Neural cell (in vitro differentiated cells): ENCODE results near the gene CPLX1. TPM values are rescaled to one million over a fixed set of nuclear protein-coding genes. Genes with fewer than 3 reads are reported as not detected.
A peak's percentile ranks its signal among the peaks of the same experiment; 100 is the strongest.

Experiments used
- H2AFZ ChIP-seq: fragments of 200-600, 300-800 bp; sonication (generic), shearing (Covaris generic); 2 replicates; pipeline ENCODE4 v1.6.0; 2014; ENCODE audit warnings: low read depth, mild to moderate bottlenecking, antibody characterized with exemption, low read length, moderate library complexity
- H3F3A ChIP-seq: fragments of 200-600 bp; shearing (Covaris generic); 2 replicates; pipeline ENCODE4 v1.6.1; 2016; ENCODE audit warnings: mild to moderate bottlenecking, moderate library complexity, mixed read lengths, antibody characterized with exemption, low read length; ENCODE audit not compliant: insufficient read depth, poor library complexity, severe bottlenecking
- H3K27ac ChIP-seq: fragments of 200-600, 300-800 bp; sonication (generic), shearing (Covaris generic); 2 replicates; pipeline ENCODE4 v1.5.1; 2014; ENCODE audit warnings: mild to moderate bottlenecking, low read length, moderate library complexity
- H3K27me3 ChIP-seq: fragments of 300-800, 200-600 bp; sonication (generic), shearing (Covaris generic); 2 replicates; pipeline ENCODE4 v1.6.0; 2014; ENCODE audit warnings: mild to moderate bottlenecking, low read depth, low read length, moderate library complexity; ENCODE audit not compliant: insufficient read depth
- H3K36me3 ChIP-seq: fragments of 300-800, 200-600 bp; sonication (generic), shearing (Covaris generic); 2 replicates; pipeline ENCODE4 v1.5.1; 2014; ENCODE audit warnings: mild to moderate bottlenecking, antibody characterized with exemption, low read length, moderate library complexity; ENCODE audit not compliant: insufficient read depth
- H3K4me2 ChIP-seq: fragments of 300-800, 200-600 bp; sonication (generic), shearing (Covaris generic); 2 replicates; pipeline ENCODE4 v1.6.0; 2014; ENCODE audit warnings: mild to moderate bottlenecking, low read length
- H3K4me3 ChIP-seq: fragments of 300-800, 200-600 bp; sonication (generic), shearing (Covaris generic); 2 replicates; pipeline ENCODE4 v1.5.1; 2014; ENCODE audit warnings: mild to moderate bottlenecking, low read length, moderate library complexity
- H3K79me2 ChIP-seq: fragments of 200-600 bp; shearing (Covaris generic); replicated peaks from 2 replicates; pipeline ENCODE4 v1.6.0; 2014; ENCODE audit warnings: mild to moderate bottlenecking, low read length, moderate library complexity; ENCODE audit not compliant: insufficient read depth
- H3K9ac ChIP-seq: fragments of 300-800, 200-600 bp; sonication (generic), shearing (Covaris generic); 2 replicates; pipeline ENCODE4 v1.6.1; 2016; ENCODE audit warnings: mild to moderate bottlenecking, low read length, mixed read lengths
- H3K9me2 ChIP-seq: fragments of 200-600 bp; shearing (Covaris generic); 2 replicates; pipeline ENCODE4 v1.6.1; 2016; ENCODE audit warnings: mild to moderate bottlenecking, low read length, mixed read lengths; ENCODE audit not compliant: insufficient read depth
- H3K9me3 ChIP-seq: fragments of 200-600, 300-800 bp; sonication (generic), shearing (Covaris generic); 2 replicates; pipeline ENCODE4 v1.6.1; 2016; ENCODE audit warnings: mild to moderate bottlenecking, mixed run types, low read length, moderate library complexity, mixed read lengths
- H4K20me1 ChIP-seq: fragments of 200-600 bp; shearing (Covaris generic); 2 replicates; pipeline ENCODE4 v1.6.1; 2016; ENCODE audit warnings: mild to moderate bottlenecking, mixed run types; ENCODE audit not compliant: insufficient read depth
- EZH2 ChIP-seq: fragments of 200-600, 300-800 bp; shearing (Covaris generic), sonication (generic); IDR thresholded peaks from 2 replicates; pipeline ENCODE4 v1.6.1; 2014; ENCODE audit warnings: antibody characterized with exemption, low read length, borderline replicate concordance, mild to moderate bottlenecking; ENCODE audit not compliant: insufficient read depth, poor library complexity, severe bottlenecking
- MXI1 ChIP-seq: fragments of 450-650 bp; conservative IDR thresholded peaks from 2 replicates; pipeline ENCODE4 v1.6.1; 2014; ENCODE audit warnings: antibody characterized with exemption, mild to moderate bottlenecking; ENCODE audit not compliant: poor library complexity, severe bottlenecking
- REST ChIP-seq: IDR thresholded peaks from 2 replicates; pipeline ENCODE4 v1.6.1; 2012; ENCODE audit warnings: borderline replicate concordance
- SMC3 ChIP-seq: fragments of 450-650 bp; conservative IDR thresholded peaks from 2 replicates; pipeline ENCODE4 v1.6.1; 2014; ENCODE audit warnings: antibody characterized with exemption, mild to moderate bottlenecking, moderate library complexity; ENCODE audit not compliant: poor library complexity
- TAF1 ChIP-seq: IDR thresholded peaks from 2 replicates; pipeline ENCODE4 v1.6.1; 2012; ENCODE audit warnings: low read depth
- polyA plus RNA-seq: library from polyadenylated mRNA; depleted of rRNA; stranded (reverse); fragments of >200 nt; gene quantifications from 2 replicates; pipeline ENCODE4 v1.2.3, GENCODE V29; 2014
- TF ChIP-seq, protein P1 (sequence below): fragments of 450-650 bp; IDR thresholded peaks from 2 replicates; pipeline ENCODE4 v1.5.1; 2014; ENCODE audit warnings: antibody characterized with exemption, mild to moderate bottlenecking, moderate library complexity; ENCODE audit not compliant: poor library complexity, severe bottlenecking

CPLX1 gene
- polyA plus RNA-seq, 1 donor from 2014 or later, result 7.6 TPM

GRCh38 chr4:786074-786741, 39.7 kb downstream of the CPLX1 start:
- no peaks in the 10 kb centered on the region for H3K9me2 ChIP-seq
- H3K9me3 ChIP-seq, result no peaks in the 10 kb centered on the region
- no peak overlapping the region for H3K4me2 ChIP-seq
- H3F3A ChIP-seq, result no peaks in the 10 kb centered on the region
- peaks cover 32% of the 10 kb centered on the region for H3K27me3 ChIP-seq
- H3K4me3 ChIP-seq, result peak overlapping the region; percentile 35
- no peaks in the 10 kb centered on the region for H4K20me1 ChIP-seq
- no peak overlapping the region for H3K27ac ChIP-seq
- H2AFZ ChIP-seq, result no peak overlapping the region
- TF ChIP-seq REST (no peak), MXI1 (no peak)
- TF ChIP-seq, protein P1, sequence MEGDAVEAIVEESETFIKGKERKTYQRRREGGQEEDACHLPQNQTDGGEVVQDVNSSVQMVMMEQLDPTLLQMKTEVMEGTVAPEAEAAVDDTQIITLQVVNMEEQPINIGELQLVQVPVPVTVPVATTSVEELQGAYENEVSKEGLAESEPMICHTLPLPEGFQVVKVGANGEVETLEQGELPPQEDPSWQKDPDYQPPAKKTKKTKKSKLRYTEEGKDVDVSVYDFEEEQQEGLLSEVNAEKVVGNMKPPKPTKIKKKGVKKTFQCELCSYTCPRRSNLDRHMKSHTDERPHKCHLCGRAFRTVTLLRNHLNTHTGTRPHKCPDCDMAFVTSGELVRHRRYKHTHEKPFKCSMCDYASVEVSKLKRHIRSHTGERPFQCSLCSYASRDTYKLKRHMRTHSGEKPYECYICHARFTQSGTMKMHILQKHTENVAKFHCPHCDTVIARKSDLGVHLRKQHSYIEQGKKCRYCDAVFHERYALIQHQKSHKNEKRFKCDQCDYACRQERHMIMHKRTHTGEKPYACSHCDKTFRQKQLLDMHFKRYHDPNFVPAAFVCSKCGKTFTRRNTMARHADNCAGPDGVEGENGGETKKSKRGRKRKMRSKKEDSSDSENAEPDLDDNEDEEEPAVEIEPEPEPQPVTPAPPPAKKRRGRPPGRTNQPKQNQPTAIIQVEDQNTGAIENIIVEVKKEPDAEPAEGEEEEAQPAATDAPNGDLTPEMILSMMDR, result no peak
- no peaks in the 10 kb centered on the region for H3K36me3 ChIP-seq
- H3K9ac ChIP-seq, result no peak overlapping the region
- peaks cover under 1% of the 10 kb centered on the region for H3K79me2 ChIP-seq

- Histone ChIP-seq H4K20me1 (no peaks in the 10 kb centered on the region), H2AFZ (no peak overlapping the region), H3K27me3 (peaks cover 32% of the 10 kb centered on the region), H3F3A (no peaks in the 10 kb centered on the region), H3K36me3 (no peaks in the 10 kb centered on the region), H3K4me3 (peak overlapping the region; percentile 35), H3K9ac (no peak overlapping the region), H3K9me3 (no peaks in the 10 kb centered on the region), H3K79me2 (peaks cover 7% of the 10 kb centered on the region), H3K4me2 (no peak overlapping the region), H3K9me2 (no peaks in the 10 kb centered on the region), H3K27ac (no peak overlapping the region)
- no peak for TF ChIP-seq TAF1
- peak; percentile 30 for TF ChIP-seq EZH2
- no peak for TF ChIP-seq SMC3
These were observed 40.4 kb downstream of the CPLX1 start for GRCh38 chr4:785332-786073.
